ENCODE data around the gene C2CD3. TPM values are rescaled to one million over a fixed set of nuclear protein-coding genes. Genes with fewer than 3 reads are reported as not detected.

The C2CD3 gene
- total and polyA plus RNA-seq, 4 donors, result 3.1 to 14.5 (median 6.7) TPM

DNA sequence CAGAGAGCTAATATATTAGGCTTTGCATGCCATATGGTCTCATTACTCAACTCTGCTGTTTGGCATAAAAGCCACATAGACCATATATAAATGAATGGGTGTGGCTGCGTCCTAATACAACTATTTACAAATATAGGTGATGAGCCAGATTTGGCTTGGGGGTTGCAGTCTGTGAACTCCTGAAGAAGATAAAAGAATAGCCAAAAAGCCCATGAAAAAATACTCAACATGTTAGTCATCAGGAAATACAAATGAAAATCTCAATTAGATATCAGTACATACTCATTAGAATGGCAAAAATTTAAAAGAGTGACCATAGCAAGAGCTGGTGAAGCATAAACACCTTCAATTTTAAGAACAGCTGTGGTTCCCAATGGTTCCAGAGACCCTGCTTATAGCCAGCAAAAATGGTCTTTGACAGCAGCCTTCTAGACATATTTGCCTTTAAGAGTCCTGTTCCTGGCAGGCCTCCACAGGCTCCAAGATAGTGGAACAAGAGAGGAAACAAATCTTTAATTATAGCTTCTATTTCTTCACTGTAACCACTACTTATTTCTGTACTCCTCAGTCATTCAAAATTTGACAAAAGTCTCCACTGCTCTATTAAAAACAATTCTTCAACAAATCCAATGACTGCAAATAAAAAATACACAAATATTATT, 16.1 kb downstream of the C2CD3 start:
- WGBS, result 95% methylated on average over 1 of the region's 1 CpG
- no peak overlapping the region for H3K27ac ChIP-seq (ENCODE audit: low read depth in 1 of 2, low read length in 2 of 2)

DNA sequence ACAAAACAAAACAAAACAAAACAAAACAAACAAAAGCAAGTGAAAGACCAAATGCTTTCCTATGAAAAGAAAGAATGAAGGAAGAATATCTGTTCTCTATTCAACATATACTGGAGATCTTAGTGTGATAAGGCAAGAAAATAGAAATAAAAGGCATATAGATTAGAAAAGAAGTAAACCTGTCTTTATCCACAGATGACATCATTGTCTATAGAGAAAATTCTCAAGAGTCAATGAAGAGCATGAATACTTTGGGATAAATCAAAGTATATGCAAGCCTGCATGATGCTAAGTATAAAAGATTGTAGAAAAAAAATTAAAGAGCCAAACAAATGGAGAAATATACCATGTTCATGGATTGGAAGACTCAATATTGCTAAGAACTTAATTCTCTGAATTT, 17.6 kb downstream of the C2CD3 start:
- TF ChIP-seq, protein P1, sequence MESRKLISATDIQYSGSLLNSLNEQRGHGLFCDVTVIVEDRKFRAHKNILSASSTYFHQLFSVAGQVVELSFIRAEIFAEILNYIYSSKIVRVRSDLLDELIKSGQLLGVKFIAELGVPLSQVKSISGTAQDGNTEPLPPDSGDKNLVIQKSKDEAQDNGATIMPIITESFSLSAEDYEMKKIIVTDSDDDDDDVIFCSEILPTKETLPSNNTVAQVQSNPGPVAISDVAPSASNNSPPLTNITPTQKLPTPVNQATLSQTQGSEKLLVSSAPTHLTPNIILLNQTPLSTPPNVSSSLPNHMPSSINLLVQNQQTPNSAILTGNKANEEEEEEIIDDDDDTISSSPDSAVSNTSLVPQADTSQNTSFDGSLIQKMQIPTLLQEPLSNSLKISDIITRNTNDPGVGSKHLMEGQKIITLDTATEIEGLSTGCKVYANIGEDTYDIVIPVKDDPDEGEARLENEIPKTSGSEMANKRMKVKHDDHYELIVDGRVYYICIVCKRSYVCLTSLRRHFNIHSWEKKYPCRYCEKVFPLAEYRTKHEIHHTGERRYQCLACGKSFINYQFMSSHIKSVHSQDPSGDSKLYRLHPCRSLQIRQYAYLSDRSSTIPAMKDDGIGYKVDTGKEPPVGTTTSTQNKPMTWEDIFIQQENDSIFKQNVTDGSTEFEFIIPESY (IDR thresholded peaks at IDR 0.05), result no peak
- TF ChIP-seq EGR1 (IDR thresholded peaks at IDR 0.05; ENCODE audit: low read depth in 2 of 2) (no peak), GABPA (IDR thresholded peaks at IDR 0.05 in 1 of 2, conservative IDR thresholded peaks at IDR 0.05 in 1 of 2) (no peak), NR2F2 (IDR thresholded peaks at IDR 0.05) (no peak), JUND (IDR thresholded peaks at IDR 0.05) (no peak), YY1 (IDR thresholded peaks at IDR 0.05) (no peak), FOXA1 (IDR thresholded peaks at IDR 0.05) (no peak)
- Histone ChIP-seq H3K4me3 (ENCODE audit: low read depth in 1 of 3, low read length in 3 of 3) (no peak overlapping the region), H3K27me3 (ENCODE audit: control insufficient read depth in 4 of 4, insufficient read depth in 4 of 4, low read length in 3 of 4) (no peaks in the 10 kb centered on the region), H3K4me1 (ENCODE audit: control insufficient read depth in 4 of 4, insufficient read depth in 4 of 4, low read length in 3 of 4) (no peaks in the 10 kb centered on the region), H3K36me3 (ENCODE audit: control insufficient read depth in 4 of 4, insufficient read depth in 3 of 4, low read depth in 1 of 4, low read length in 3 of 4) (no peaks in the 10 kb centered on the region), H3K9me3 (ENCODE audit: control insufficient read depth in 4 of 4, low read length in 3 of 4) (no peaks in the 10 kb centered on the region), H3K9ac (ENCODE audit: low read depth in 1 of 2, low read length in 2 of 2) (no peak overlapping the region), H3K27ac (ENCODE audit: low read depth in 1 of 2, low read length in 2 of 2) (no peak overlapping the region)
- DNase-seq (ENCODE audit: low spot score), result no peak

More for the DNA sequence above, 16.1 kb downstream of the C2CD3 start:
- DNase-seq (ENCODE audit: low spot score), result no peak
- no peaks in the 10 kb centered on the region for H3K9me3 ChIP-seq (ENCODE audit: control insufficient read depth in 4 of 4, low read length in 3 of 4)
- TF ChIP-seq FOXA1 (IDR thresholded peaks at IDR 0.05), result no peak
- TF ChIP-seq, protein P2, sequence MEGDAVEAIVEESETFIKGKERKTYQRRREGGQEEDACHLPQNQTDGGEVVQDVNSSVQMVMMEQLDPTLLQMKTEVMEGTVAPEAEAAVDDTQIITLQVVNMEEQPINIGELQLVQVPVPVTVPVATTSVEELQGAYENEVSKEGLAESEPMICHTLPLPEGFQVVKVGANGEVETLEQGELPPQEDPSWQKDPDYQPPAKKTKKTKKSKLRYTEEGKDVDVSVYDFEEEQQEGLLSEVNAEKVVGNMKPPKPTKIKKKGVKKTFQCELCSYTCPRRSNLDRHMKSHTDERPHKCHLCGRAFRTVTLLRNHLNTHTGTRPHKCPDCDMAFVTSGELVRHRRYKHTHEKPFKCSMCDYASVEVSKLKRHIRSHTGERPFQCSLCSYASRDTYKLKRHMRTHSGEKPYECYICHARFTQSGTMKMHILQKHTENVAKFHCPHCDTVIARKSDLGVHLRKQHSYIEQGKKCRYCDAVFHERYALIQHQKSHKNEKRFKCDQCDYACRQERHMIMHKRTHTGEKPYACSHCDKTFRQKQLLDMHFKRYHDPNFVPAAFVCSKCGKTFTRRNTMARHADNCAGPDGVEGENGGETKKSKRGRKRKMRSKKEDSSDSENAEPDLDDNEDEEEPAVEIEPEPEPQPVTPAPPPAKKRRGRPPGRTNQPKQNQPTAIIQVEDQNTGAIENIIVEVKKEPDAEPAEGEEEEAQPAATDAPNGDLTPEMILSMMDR (IDR thresholded peaks at IDR 0.05; ENCODE audit: low read depth, low read length, missing input control), result no peak
- TF ChIP-seq YY1 (IDR thresholded peaks at IDR 0.05), result no peak
- TF ChIP-seq TAF1 (conservative IDR thresholded peaks at IDR 0.05), result no peak
- TF ChIP-seq NR2F2 (IDR thresholded peaks at IDR 0.05), result no peak
- TF ChIP-seq SP1 (IDR thresholded peaks at IDR 0.05), result no peak
- TF ChIP-seq, protein P3, sequence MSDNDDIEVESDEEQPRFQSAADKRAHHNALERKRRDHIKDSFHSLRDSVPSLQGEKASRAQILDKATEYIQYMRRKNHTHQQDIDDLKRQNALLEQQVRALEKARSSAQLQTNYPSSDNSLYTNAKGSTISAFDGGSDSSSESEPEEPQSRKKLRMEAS (IDR thresholded peaks at IDR 0.05), result no peak
- no peak for TF ChIP-seq EGR1 (IDR thresholded peaks at IDR 0.05; ENCODE audit: low read depth in 2 of 2)
- TF ChIP-seq HNF4G (IDR thresholded peaks at IDR 0.05), result no peak
- TF ChIP-seq RAD21 (IDR thresholded peaks at IDR 0.05), result no peak
- no peak for TF ChIP-seq GABPA (IDR thresholded peaks at IDR 0.05 in 1 of 2, conservative IDR thresholded peaks at IDR 0.05 in 1 of 2)
- no peak for TF ChIP-seq RXRA (IDR thresholded peaks at IDR 0.05)
- TF ChIP-seq, protein P4, sequence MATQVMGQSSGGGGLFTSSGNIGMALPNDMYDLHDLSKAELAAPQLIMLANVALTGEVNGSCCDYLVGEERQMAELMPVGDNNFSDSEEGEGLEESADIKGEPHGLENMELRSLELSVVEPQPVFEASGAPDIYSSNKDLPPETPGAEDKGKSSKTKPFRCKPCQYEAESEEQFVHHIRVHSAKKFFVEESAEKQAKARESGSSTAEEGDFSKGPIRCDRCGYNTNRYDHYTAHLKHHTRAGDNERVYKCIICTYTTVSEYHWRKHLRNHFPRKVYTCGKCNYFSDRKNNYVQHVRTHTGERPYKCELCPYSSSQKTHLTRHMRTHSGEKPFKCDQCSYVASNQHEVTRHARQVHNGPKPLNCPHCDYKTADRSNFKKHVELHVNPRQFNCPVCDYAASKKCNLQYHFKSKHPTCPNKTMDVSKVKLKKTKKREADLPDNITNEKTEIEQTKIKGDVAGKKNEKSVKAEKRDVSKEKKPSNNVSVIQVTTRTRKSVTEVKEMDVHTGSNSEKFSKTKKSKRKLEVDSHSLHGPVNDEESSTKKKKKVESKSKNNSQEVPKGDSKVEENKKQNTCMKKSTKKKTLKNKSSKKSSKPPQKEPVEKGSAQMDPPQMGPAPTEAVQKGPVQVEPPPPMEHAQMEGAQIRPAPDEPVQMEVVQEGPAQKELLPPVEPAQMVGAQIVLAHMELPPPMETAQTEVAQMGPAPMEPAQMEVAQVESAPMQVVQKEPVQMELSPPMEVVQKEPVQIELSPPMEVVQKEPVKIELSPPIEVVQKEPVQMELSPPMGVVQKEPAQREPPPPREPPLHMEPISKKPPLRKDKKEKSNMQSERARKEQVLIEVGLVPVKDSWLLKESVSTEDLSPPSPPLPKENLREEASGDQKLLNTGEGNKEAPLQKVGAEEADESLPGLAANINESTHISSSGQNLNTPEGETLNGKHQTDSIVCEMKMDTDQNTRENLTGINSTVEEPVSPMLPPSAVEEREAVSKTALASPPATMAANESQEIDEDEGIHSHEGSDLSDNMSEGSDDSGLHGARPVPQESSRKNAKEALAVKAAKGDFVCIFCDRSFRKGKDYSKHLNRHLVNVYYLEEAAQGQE (IDR thresholded peaks at IDR 0.05), result no peak
- no peak for TF ChIP-seq JUND (IDR thresholded peaks at IDR 0.05)
- no peak for TF ChIP-seq HNF4A (conservative IDR thresholded peaks at IDR 0.05)
- TF ChIP-seq FOXA2 (IDR thresholded peaks at IDR 0.05), result no peak
- TF ChIP-seq, protein P5, sequence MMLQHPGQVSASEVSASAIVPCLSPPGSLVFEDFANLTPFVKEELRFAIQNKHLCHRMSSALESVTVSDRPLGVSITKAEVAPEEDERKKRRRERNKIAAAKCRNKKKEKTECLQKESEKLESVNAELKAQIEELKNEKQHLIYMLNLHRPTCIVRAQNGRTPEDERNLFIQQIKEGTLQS (IDR thresholded peaks at IDR 0.05), result no peak
- no peaks in the 10 kb centered on the region for H3K36me3 ChIP-seq (ENCODE audit: control insufficient read depth in 4 of 4, insufficient read depth in 3 of 4, low read depth in 1 of 4, low read length in 3 of 4)
- no peaks in the 10 kb centered on the region for H3K27me3 ChIP-seq (ENCODE audit: control insufficient read depth in 4 of 4, insufficient read depth in 4 of 4, low read length in 3 of 4)
- H3K4me3 ChIP-seq (ENCODE audit: low read depth in 1 of 3, low read length in 3 of 3), result no peak overlapping the region
- H3K9ac ChIP-seq (ENCODE audit: low read depth in 1 of 2, low read length in 2 of 2), result no peak overlapping the region
- H3K4me1 ChIP-seq (ENCODE audit: control insufficient read depth in 4 of 4, insufficient read depth in 4 of 4, low read length in 3 of 4), result no peaks in the 10 kb centered on the region

Data from liver (tissue), 9 donors.